OCI-LY7 (cell line): Measurements from ENCODE around the gene CASP10.

ENCODE experiments used
- CTCF ChIP-seq: fragments of 200-600 bp; sonication (generic); conservative IDR thresholded peaks from 2 replicates; pipeline ENCODE4 v1.5.1; 2014; ENCODE audit warnings: mild to moderate bottlenecking, antibody characterized with exemption, low read length, moderate library complexity, mixed read lengths
- EZH2phosphoT487 ChIP-seq: fragments of 200-600 bp; sonication (generic); IDR thresholded peaks from 2 replicates; pipeline ENCODE4 v1.6.1; 2018; ENCODE audit warnings: low read depth, borderline replicate concordance, mild to moderate bottlenecking, mixed run types, antibody characterized with exemption, low read length, moderate library complexity, mixed read lengths

- TF ChIP-seq CTCF = no peak
- no peak for TF ChIP-seq EZH2phosphoT487
Measured at GRCh38 chr2:201220102-201220570, 37.2 kb downstream of the CASP10 start.
